SU-DHL-6 (cell line): ENCODE results near the gene SNW1.

Experiments used
- H2AFZ ChIP-seq: fragments of 200-600 bp; sonication (generic); 2 replicates; pipeline ENCODE4 v1.6.1; 2014; ENCODE audit warnings: low read depth, mild to moderate bottlenecking, moderate library complexity, mixed read lengths, antibody characterized with exemption, low read length; ENCODE audit not compliant: severe bottlenecking
- H3F3A ChIP-seq: fragments of 200-600 bp; shearing (Covaris generic); 2 replicates; pipeline ENCODE4 v1.6.0; 2016; ENCODE audit warnings: antibody characterized with exemption, mild to moderate bottlenecking; ENCODE audit not compliant: insufficient read depth
- H3K27ac ChIP-seq: fragments of 200-600 bp; sonication (generic); 2 replicates; pipeline ENCODE4 v1.5.1; 2016; ENCODE audit warnings: low read depth, mild to moderate bottlenecking, low read length, moderate library complexity, mixed read lengths
- H3K27me3 ChIP-seq: fragments of 200-600 bp; sonication (generic), shearing (Covaris generic); 2 replicates; pipeline ENCODE4 v1.6.0; 2014; ENCODE audit warnings: mild to moderate bottlenecking, low read length
- H3K36me3 ChIP-seq: fragments of 200-600 bp; sonication (generic); 2 replicates; pipeline ENCODE4 v1.6.1; 2014; ENCODE audit warnings: mild to moderate bottlenecking, low read length, mixed read lengths
- H3K4me2 ChIP-seq: fragments of 300-600, 200-600 bp; shearing (Covaris generic), sonication (generic); 2 replicates; pipeline ENCODE4 v1.6.0; 2014; ENCODE audit warnings: low read length, low read depth, mild to moderate bottlenecking; ENCODE audit not compliant: poor library complexity, severe bottlenecking
- H3K4me3 ChIP-seq: fragments of 200-600 bp; sonication (generic); 2 replicates; pipeline ENCODE4 v1.5.1; 2014; ENCODE audit warnings: antibody characterized with exemption, low read length, mild to moderate bottlenecking, mixed read lengths; ENCODE audit not compliant: insufficient read depth, poor library complexity, severe bottlenecking
- H3K79me2 ChIP-seq: fragments of 200-600 bp; sonication (generic); 2 replicates; pipeline ENCODE4 v1.6.1; 2014; ENCODE audit warnings: mild to moderate bottlenecking, low read length, moderate library complexity; ENCODE audit not compliant: insufficient read depth
- H3K9ac ChIP-seq: fragments of 200-600 bp; sonication (generic); 2 replicates; pipeline ENCODE4 v1.7.0; 2014; ENCODE audit warnings: mild to moderate bottlenecking, low read length
- H3K9me2 ChIP-seq: fragments of 200-600 bp; sonication (generic); replicated peaks from 2 replicates; pipeline ENCODE4 v1.6.1; 2014; ENCODE audit warnings: low read length; ENCODE audit not compliant: insufficient read depth
- H3K9me3 ChIP-seq: fragments of 200-600 bp; sonication (generic); 2 replicates; pipeline ENCODE4 v1.6.1; 2014; ENCODE audit warnings: low read length, mixed read lengths; ENCODE audit not compliant: insufficient read depth
- H4K20me1 ChIP-seq: fragments of 200-600 bp; sonication (generic); 2 replicates; pipeline ENCODE4 v1.6.1; 2014; ENCODE audit warnings: low read depth, mild to moderate bottlenecking, antibody characterized with exemption, low read length, moderate library complexity, mixed read lengths
- CTCF ChIP-seq: fragments of 200-600 bp; sonication (generic); IDR thresholded peaks from one replicate; pipeline ENCODE4 v1.5.1; 2017; ENCODE audit warnings: antibody characterized with exemption, mild to moderate bottlenecking, low read length, moderate library complexity; ENCODE audit not compliant: insufficient read depth, poor library complexity, severe bottlenecking
- EZH2phosphoT487 ChIP-seq: fragments of 200-600 bp; sonication (generic), shearing (Covaris generic); conservative IDR thresholded peaks from 2 replicates; pipeline ENCODE4 v1.6.1; 2018; ENCODE audit warnings: mild to moderate bottlenecking, antibody characterized with exemption, low read length, moderate library complexity, mixed read lengths

The SNW1 gene

GRCh38 chr14:77738559-77739250 is 22.3 kb downstream of the SNW1 start:
- no peaks in the 10 kb centered on the region for H3K9me3 ChIP-seq
- no peaks in the 10 kb centered on the region; the same call in 1 of the 2 replicates for H4K20me1 ChIP-seq
- peaks cover 23% of the 10 kb centered on the region; the same call in 1 of the 2 replicates for H3K79me2 ChIP-seq
- H2AFZ ChIP-seq = no peak overlapping the region
- H3K4me2 ChIP-seq = no peak overlapping the region
- H3F3A ChIP-seq = no peaks in the 10 kb centered on the region
- no peak overlapping the region for H3K4me3 ChIP-seq
- H3K36me3 ChIP-seq = peaks cover 40% of the 10 kb centered on the region
- H3K27me3 ChIP-seq = no peaks in the 10 kb centered on the region
- H3K27ac ChIP-seq = no peak overlapping the region
- no peak overlapping the region for H3K9ac ChIP-seq
- no peak for TF ChIP-seq EZH2phosphoT487
- no peak for TF ChIP-seq CTCF
- H3K9me2 ChIP-seq = no peaks in the 10 kb centered on the region

- peaks cover 70% of the 10 kb centered on the region for H3K36me3 ChIP-seq
- TF ChIP-seq CTCF (no peak), EZH2phosphoT487 (no peak)
- H3K4me3 ChIP-seq = no peak overlapping the region
- H3K9me2 ChIP-seq = no peaks in the 10 kb centered on the region
- H4K20me1 ChIP-seq = no peaks in the 10 kb centered on the region
- H3F3A ChIP-seq = no peaks in the 10 kb centered on the region
- 0 out of 2 replicates have a peak, but pooled peaks cover 3% of the 10 kb centered on the region for H3K79me2 ChIP-seq
- no peak overlapping the region for H3K27ac ChIP-seq
- no peaks in the 10 kb centered on the region for H3K9me3 ChIP-seq
- H3K27me3 ChIP-seq = no peaks in the 10 kb centered on the region
- H3K4me2 ChIP-seq = no peak overlapping the region
- no peak overlapping the region for H2AFZ ChIP-seq
- H3K9ac ChIP-seq = no peak overlapping the region
Measured at GRCh38 chr14:77730976-77731497, 29.9 kb downstream of the SNW1 start.

GRCh38 chr14:77722301-77722700 is 38.7 kb downstream of the SNW1 start:
- Histone ChIP-seq H3F3A (peaks cover 19% of the 10 kb centered on the region; the same call in 1 of the 2 replicates), H3K9me3 (no peaks in the 10 kb centered on the region), H3K9ac (no peak overlapping the region), H3K36me3 (peaks cover 45% of the 10 kb centered on the region), H3K79me2 (no peaks in the 10 kb centered on the region), H3K27me3 (no peaks in the 10 kb centered on the region), H3K4me3 (no peak overlapping the region), H4K20me1 (no peaks in the 10 kb centered on the region), H3K4me2 (no peak overlapping the region), H2AFZ (no peak overlapping the region), H3K9me2 (no peaks in the 10 kb centered on the region), H3K27ac (no peak overlapping the region)
- no peak for TF ChIP-seq CTCF
- no peak for TF ChIP-seq EZH2phosphoT487
